Activated CD4-positive, alpha-beta T cell treated with anti-CD3 and anti-CD28 coated beads, Interleukin-2, amount 50 U/mL, for 16 hours (primary cell): ENCODE data around the gene KCNH5.

Source experiments
- DNase-seq: peaks from one replicate; pipeline ENCODE4 v3.0.0-alpha.2; 2020

The KCNH5 gene

DNA sequence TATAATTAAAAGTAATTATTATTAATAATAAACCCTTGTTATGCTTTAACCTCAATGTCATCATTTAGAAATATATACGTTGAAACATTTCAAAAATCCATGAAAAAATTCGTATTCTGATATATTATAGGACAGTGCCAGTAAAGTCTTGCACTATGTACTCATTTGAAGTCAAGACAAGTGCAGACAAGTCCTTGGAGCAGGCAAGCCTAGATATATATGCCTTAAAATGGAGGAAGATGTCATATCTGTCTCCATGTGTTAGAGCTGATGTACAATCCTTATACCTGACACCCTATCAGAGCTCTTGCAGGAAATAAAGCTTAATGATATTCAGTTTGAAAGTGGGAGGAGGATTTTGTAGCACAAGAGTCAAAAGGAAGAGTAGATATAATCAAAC is 310.4 kb downstream of the KCNH5 start:
- DNase-seq, result no peak

DNA sequence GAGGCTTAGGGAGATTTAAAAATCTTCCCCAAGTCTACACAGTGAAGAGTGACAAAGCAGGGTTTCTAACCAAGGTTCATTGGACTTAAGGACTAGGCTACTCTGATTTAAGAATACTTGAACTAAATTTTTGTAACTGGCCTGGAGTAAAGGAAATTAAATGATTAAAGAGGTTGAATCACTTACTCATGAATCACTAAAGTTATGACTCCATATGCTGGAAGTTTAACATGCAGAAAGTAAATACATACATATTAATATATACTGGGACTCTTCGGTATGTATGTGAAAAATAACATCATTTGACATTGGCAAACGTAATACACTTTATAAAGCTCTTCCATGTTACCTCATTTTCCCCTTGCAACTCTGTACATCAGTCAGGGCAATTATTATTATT is 322.9 kb downstream of the KCNH5 start:
- DNase-seq, result no peak

DNA sequence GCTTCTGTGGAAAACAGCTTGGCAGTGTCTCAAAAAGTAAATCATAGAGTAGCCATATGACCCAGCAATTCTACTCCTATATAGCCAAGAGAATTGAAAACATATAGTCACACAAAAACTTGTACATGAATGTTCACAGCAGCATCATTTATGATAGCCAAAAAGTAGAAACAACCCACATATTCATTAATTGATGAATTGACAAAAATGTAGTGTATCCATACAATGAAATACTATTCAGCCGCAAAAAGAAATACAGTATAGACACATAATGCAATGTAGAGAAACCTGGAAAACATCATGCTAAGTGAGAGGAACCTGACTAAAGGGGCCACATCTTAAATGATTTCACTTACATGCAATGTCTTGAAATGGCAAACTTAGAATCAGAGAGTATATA is 326.6 kb downstream of the KCNH5 start:
- DNase-seq, result no peak

DNA sequence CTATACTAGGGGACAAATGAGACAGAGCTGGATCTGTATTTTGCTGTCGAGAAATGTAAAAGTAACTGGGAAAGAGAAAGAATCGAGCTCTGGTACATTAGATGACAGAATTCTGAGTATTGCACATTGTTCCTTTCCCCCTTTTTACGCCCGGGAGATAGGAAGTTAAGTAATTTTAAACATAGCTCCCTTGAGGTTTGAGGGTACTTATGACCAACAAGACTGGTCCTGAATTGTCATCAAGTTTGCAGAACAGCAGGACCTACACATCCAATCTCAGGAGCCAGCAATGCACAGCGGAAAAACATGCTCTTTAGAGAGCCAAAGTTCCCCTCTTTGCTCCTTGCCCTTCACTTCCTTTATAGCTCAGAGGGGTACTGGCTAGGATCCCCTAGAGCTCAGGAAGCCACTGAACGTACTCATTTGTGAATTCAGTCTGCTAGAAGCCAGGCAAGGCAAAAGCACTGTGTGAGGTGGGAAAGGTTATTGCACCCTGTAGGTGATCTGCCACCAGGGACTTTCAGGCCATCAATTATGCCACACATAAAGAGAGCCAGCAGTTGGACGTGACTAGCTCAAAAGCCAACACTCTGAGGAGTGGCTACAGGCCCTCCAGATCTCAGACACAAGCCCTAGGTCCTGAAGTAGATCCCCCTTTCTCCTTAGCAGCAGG is 333.8 kb downstream of the KCNH5 start:
- DNase-seq, result no peak

DNA sequence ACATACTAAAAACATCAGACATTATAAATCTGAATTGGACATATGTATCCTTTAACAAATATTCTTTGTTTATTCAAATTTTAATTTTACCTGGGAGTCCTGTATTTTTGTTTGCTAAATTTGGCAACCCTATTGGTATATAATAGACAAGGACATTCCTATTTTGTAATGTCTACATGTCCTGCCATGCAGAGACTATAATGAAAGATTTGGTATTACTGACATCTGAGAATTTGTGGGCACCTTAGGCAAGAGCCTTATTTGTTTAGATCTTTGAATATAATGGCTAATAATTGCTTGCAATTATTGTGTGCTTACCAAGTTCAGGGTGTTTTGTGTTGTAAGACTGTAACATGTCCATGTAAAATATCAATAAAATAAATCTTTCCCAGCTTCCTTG is 334.4 kb downstream of the KCNH5 start:
- no peak for DNase-seq

DNA sequence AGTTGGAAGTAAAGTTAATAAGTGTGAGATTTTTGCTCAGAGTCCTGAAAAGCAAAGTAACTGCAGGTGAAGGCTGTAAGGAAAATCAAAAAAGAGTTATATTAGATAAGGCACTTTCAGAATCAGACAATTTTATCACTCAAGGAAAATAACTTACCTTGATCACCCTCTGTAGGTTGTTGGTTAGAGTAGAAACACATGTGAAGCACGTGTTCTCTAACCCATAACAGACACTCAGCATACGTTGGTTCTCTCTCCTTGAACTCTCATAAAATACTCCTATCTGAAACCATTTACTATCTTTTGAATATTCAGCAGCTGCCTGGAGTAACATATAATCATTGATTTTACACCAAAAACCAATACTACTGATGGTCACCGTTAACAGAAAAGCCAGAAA is 335.5 kb downstream of the KCNH5 start:
- DNase-seq, result no peak

DNA sequence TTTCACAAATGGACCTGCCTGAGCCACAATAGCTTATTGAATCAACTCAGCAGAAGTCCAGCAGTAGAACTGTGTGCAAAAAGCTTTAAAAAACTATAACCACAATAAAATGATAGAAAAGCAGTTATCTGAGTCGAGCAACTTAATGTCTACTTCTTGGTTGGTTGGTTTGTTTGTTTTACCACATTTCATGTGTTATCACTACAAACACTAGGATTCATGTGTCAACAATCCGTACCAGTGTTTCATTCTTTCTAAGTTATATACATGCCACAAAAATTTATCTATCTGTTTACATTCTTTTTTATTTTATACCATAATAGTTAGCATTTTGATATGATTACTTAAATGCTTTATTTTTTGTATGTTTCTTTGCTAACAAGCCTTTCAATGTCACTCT is 339.0 kb downstream of the KCNH5 start:
- DNase-seq, result no peak

DNA sequence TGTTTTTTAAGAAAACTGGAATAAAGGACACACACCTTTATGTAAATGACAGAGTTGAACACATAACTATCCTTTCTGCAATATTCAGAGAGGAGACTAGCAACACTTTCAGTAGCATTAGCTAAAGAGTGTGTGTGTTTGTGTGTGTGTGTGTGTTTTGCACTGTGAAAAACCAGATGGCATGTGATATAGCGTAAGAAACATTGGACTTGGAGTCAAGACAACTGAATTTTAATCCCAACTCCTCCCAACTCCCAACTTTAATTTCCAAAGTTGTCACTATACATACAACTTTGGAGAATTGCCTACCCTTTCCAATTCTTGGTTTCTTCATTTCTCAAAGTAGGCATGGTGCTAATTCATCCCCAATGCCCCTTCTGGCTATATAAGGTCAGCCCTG is 347.8 kb downstream of the KCNH5 start:
- DNase-seq, result no peak

DNA sequence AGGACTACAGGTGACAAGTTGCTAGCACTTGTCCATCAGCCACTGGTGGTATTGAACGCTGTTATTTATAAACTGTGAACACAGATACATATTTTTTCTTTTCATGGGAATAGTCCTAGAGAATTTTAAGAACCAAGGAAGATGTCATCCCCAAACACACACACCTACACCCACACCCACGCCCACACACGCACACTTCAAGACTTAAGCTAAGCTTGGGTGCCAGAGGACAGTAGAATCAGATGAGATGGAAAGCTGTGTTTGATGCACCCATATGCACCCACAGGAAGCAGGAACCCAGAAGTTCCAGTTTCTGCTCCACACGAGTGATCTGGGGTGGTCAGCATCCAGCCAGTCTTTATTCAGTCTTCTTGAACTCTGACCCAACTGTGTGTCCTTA is 348.3 kb downstream of the KCNH5 start:
- no peak for DNase-seq

DNA sequence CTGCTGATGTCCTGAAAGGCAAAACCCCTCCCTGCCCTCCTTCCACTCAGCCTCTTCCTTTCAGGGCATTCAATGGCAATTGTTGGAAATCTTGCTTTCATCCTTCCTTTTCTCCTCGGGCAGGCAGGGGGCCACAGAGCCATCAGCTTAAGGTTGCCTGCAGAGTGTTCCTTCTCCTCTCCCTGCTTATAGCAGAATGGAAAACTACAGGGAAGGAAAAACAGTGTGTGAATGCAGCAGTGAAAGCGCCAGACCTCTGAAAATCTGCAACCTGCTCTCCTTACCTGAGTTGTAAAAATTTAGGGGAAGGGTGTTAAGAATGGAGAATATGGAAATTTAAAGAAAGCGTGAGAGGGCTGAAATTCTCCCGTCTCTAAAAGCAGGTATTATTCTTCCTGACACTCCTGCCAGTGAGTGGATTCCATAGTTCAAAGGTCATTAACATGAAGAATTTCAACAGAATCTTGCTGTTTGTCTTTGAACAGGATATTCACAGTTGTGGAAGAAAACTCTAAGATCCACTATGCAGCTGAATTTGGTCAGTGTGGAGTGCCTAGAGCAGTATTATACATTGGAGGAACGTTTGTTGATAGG is 348.8 kb downstream of the KCNH5 start:
- no peak for DNase-seq

DNA sequence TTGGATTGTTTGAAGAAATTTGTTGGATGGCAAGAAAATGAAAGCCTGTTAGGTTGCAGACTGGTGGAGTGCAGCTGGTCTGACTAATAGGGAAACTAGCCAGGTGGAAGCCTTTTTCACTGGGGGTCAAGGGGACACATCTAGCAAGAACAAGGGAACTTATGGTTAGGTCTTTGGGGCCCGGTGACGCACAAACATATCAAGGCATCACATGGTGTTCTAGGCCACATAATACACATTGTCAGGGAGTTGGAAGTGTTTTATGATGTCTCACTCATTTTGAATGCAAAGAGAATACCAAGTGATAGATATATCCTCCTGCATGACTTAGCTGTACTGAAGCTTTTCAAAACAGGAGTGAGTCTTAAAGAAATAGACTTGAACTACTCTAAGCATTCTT is 351.2 kb downstream of the KCNH5 start:
- no peak for DNase-seq

DNA sequence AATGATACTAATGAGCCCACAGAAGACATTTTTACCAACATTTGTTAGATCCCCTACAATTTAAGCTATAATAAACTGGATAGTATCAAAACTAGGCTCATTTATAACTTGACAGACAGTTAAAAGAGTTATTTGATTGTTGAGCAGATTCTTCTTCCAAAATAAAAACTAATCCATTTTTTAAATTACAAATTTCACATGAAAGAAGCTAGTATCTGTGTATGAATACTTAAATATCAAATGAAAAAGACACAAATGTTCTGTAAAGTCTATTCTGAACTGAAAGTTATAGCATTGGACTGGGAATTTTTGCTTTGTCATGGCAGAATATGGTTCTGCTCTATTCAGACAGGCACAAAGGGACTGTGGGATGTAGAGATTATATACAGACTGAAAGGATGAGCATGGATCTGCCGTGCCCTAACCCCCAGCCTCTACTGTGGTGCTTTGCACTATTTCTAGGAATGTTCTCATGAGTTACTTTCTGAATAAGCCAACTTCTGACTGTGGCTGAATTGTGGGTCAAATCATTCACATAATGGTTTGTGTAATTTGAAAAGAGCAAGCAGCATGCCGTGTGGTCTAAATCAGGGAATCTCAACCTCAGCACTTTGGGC is 352.7 kb downstream of the KCNH5 start:
- no peak for DNase-seq

DNA sequence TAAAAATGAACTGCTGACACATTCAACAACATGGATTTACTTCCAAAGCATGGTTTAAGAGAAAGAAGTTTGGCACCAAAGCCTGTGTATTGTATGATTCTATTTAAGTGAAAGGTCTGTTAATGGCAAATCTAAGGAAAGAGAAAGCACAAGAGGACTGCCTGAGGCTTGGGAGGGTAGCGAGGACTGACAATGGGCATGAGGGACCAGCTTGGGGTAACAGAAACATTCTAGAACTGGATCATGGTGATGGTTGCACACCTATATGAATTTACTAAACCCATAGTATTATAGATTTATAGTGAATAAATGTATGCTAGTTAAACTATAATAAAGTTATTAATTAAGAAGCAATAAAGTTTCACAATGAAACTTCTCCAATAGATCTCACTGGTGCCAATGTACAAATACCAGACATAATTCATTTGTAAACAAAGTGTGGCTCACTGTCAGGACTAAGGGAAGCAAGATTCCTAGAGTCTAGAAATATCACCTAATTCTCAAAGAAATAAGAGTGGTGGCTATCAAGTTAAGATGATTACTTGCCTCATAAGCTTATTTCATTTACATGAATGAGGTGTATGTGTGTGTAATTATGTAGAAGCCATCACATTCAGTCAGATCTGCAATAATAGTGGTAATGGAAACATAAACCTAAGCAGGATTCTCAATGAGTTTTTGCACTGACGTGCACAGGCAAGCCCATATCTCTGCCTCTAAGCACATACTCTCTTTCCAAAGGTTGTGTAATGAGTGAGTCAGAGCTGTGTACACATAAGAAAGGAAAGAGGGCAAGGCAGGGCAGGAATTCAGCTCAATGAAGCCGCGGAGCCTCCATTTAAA is 353.4 kb downstream of the KCNH5 start:
- DNase-seq, result no peak

DNA sequence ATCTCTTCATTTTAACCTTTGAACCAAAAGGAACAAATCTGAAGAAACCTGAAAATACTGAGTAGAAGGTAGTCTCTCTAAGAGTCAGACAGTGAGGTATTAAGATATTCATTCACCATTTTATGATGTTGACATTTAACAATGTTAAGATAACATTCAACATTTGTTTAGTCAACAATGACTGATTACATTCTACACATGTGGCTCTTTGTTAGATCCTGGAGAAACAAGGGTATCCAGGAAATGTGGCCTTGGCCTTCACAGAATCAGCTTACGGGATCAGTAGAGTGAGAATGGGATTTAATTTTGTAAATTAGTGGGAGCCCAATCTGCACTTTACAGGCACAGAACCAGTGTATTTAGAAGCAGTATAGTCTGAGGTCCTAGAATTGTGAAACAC is 355.5 kb downstream of the KCNH5 start:
- no peak for DNase-seq

DNA sequence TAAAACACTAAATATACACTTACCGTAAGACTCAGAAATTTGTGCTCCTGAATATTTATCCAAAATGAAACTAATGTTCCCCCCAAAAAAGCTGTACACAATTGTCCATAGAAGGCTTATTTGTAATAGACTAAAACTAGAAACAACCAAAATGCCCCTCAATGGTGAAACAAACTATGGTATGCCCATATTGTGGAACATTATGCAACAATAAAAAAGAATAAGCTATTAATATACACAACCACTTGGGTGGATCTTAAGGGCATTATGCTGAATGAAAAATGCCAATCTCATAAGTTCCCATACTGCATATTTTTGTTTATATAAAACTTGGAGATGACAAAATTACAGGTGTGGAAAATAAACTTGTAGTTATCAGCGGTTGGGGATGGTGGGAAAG is 357.4 kb downstream of the KCNH5 start:
- DNase-seq, result no peak

DNA sequence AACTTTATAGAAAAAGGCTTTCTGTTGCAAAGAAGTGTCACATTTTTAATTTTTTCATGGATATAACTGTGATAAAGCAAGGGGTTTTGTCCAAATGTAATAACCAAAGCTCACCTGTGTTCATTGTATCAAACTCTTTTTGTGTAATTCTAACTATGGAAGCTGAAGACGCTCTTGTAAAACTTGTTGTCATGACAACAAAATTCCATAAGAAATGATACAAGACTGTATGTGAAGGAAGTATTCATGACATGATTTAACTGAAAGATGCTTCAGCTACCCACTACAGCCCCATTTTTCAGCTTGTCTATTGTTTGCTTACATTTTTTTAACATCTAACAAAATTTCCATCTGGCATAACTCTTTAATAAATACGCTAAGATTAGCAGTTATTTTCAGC is 360.9 kb downstream of the KCNH5 start:
- no peak for DNase-seq

DNA sequence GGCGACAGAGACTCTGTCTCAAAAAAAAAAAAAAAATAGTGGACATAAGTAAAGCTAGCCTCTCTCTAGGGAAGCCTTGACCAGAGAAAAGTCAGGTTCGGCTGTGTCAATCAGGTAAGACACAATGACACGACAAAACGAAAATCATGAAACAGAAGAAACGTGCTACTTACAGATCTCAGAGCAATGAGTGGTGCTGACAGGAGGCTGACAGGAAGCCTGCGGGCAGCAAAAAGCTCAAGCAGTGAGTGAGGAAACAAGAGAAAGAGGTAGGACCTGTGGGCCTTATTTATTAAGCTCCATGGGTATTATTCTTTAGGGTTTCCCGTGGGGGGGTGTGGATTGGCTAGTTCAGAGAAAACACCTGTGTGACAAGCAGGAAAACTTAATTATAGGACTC is 363.1 kb downstream of the KCNH5 start:
- no peak for DNase-seq

DNA sequence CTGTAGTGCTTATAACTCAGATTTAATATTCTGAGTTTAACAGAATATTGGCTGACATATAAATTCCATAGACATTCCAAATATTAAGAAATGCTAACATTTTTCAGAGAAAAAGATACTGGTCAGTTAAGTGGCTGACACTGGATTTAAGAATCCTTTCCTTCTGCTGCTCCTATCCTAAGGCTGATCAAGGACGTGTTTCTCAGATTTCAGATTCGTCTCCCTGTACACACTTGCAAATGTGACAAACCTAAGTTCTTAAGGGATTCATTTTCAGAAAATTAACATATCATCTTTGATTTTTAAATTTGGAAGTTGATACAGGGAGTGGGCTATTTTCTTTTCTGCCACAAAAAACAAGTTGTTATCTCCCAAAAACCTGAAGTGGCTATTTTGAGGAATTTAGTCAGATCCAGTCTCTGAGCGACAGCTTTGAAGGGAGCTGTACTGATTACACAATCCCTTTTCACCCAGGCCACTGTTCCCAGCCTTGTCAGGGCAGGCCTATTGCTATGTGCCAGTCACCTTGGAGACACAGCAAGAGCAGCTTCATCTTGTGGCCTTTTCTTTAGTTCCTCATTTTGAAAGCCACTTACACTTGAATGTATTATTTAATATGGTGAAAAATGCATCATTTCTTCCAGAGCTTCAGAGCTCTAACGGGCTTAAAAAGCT is 370.6 kb downstream of the KCNH5 start:
- no peak for DNase-seq

DNA sequence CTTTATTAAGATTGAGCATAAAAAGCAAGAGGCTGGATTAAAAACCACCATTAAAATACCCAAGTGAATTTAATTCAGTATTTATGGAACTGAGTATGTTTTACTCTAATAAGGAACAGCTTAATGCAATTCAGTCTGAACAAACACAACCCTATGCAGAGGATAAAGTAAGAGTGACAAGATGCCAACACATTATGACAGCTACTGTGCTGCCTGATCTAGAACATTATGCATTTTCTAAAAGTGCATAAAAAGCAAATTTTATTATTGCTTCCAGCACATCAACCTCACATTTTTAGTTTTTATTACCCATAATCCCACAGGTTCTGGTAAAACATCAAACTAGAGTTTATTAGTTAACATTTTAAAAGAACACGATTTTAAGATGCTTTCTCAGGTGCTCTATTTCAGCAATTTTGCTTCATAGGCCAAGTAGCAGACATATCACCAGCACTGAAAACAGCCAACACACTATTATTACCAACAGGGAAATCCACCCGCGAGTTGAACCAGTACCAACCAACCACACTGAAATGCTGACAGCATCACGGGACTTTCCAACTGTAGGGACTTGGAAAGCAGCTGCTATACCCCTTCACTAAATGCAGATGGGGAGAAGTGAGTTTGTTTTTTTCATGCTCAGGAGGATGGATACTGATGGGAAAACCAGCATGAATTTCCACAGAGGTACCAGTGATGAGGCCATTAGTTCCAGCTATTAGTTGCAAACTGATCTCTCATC is 372.1 kb downstream of the KCNH5 start:
- no peak for DNase-seq

DNA sequence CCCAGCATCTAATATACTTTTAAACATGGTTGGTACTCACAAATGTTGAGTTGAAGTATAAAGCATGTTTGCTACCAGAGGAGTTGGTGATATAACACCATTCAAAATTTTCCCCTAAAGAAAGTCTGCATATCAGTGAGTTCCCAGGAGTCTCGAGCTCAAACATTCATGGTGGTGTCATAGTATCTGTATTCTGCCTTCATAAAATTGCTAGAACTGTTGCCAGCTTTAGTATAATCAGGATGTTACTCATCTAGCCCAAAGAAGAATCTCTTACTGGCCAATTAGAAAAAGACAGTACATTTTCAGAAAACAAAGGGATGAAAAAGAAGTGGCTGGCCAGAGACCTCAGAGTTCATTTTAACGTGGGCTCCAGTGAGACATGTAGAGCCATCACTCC is 374.7 kb downstream of the KCNH5 start:
- no peak for DNase-seq

DNA sequence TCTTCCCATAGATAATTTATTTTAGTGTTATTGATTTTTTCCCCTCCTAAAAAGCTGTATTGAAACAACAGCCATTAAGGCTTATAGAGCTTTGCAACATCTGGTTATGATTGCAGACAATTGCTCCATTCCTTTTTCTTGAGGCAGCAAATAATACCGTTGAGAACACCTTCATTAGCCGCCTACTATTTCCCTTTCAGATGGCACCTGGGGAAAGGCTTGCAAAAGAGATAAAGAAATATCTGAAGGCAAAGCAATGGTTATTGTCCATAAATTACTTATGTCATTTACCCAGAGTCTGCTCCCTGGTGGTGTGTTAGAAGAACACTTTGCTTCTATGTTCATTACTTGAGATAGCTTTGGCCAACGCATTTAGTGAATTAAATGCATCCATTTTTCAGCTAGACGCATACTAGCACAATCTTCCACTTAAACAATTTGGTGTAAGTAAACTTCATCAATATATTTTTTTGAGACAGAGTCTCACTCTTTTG is 377.8 kb downstream of the KCNH5 start:
- no peak for DNase-seq

DNA sequence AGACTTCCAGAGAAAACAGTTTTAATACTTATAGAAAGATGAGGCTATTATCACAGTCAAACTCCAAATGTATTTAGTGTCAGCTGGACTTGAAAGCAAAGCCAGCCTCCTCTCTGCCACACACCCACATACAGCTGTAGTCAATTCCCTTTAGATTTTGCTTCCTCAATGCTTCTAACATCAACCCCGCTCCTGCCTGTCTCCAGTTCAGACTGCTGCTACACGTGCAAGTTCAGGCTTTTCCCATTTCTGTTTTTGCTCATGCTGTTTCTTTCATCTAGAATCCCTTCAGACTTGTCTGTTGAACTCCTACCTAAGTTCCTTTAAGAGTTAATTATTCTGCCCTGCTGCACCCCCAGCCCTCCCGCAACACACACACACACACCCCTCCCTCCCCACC is 380.0 kb downstream of the KCNH5 start:
- no peak for DNase-seq
